Measurements from ENCODE around the gene TRIM71.

Gene TRIM71

DNA sequence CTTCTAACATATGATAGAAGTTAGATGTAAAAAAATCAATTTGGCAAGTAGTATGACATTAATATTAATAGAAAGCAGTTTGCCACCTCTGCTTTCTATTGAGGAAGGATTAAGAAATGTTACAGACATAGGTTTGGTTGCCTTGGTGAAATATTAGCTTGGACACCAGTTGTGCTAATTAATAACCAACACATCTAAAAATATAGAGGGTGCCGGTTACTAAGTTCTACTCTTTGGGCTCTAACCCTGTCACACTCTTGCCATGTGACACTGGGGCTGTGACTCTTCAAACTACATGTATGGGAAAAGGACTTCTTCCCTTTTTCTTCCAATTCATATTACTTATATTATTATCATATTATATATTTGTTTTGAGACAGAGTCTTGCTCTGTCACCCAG lies 64.4 kb downstream of the TRIM71 start:
- ChIA-PET POLR2A (no interaction called here), CTCF (no interaction called here)
- Histone ChIP-seq H3K9me3 (ENCODE audit: control insufficient read depth, insufficient read depth, low read depth, low read length) (no peaks in the 10 kb centered on the region), H3K36me3 (ENCODE audit: control insufficient read depth in 2 of 2, insufficient read depth in 1 of 2, low read length in 2 of 2) (peaks cover 0 to 26% of the 10 kb centered on the region in 2 experiments; a peak in 1 of 3 replicates), H3K4me1 (ENCODE audit: control insufficient read depth, insufficient read depth, low read length) (no peaks in the 10 kb centered on the region), H3K27ac (ENCODE audit: extremely low read depth, low read depth, low read length) (no peak overlapping the region), H3K4me3 (ENCODE audit: low read depth, low read length) (no peak overlapping the region)
- TF ChIP-seq ZNF423 (tag by site-specific recombination; IDR thresholded peaks at IDR 0.05), result no peak
- TF ChIP-seq ZBTB8A (tag by site-specific recombination; IDR thresholded peaks at IDR 0.05), result no peak
- TF ChIP-seq, protein P1, sequence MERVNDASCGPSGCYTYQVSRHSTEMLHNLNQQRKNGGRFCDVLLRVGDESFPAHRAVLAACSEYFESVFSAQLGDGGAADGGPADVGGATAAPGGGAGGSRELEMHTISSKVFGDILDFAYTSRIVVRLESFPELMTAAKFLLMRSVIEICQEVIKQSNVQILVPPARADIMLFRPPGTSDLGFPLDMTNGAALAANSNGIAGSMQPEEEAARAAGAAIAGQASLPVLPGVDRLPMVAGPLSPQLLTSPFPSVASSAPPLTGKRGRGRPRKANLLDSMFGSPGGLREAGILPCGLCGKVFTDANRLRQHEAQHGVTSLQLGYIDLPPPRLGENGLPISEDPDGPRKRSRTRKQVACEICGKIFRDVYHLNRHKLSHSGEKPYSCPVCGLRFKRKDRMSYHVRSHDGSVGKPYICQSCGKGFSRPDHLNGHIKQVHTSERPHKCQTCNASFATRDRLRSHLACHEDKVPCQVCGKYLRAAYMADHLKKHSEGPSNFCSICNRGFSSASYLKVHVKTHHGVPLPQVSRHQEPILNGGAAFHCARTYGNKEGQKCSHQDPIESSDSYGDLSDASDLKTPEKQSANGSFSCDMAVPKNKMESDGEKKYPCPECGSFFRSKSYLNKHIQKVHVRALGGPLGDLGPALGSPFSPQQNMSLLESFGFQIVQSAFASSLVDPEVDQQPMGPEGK (tag by site-specific recombination; IDR thresholded peaks at IDR 0.05), result no peak
- TF ChIP-seq ZBTB1 (tag by site-specific recombination; IDR thresholded peaks at IDR 0.05), result no peak
- TF ChIP-seq, protein P2, sequence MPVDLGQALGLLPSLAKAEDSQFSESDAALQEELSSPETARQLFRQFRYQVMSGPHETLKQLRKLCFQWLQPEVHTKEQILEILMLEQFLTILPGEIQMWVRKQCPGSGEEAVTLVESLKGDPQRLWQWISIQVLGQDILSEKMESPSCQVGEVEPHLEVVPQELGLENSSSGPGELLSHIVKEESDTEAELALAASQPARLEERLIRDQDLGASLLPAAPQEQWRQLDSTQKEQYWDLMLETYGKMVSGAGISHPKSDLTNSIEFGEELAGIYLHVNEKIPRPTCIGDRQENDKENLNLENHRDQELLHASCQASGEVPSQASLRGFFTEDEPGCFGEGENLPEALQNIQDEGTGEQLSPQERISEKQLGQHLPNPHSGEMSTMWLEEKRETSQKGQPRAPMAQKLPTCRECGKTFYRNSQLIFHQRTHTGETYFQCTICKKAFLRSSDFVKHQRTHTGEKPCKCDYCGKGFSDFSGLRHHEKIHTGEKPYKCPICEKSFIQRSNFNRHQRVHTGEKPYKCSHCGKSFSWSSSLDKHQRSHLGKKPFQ (tag by site-specific recombination; IDR thresholded peaks at IDR 0.05), result no peak
- TF ChIP-seq ZNF549 (tag by site-specific recombination; IDR thresholded peaks at IDR 0.05), result no peak

DNA sequence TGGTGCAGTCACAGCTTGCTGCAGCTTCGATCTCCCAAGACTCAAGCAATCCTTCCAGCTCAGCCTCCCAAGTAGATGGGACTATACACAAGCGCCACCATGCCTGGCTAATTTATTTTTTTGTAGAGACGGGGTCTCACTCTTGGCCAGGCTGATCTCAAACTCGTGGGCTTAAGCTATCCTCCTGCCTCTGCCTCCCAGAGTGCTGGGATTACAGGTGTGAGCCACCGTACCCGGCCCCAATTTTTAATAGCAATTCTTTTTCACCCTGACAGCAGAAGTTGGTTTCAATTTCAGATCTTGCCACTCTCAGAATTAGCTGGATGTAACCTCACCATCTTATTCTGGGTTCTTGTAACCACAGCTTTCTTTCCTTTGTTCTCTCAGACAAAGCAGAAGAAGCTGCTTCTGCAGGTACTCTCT lies 64.8 kb downstream of the TRIM71 start:
- ChIA-PET CTCF (no interaction called here), POLR2A (no interaction called here)
- Histone ChIP-seq H3K36me3 (ENCODE audit: control insufficient read depth in 2 of 2, insufficient read depth in 1 of 2, low read length in 2 of 2) (peaks cover 0 to 23% of the 10 kb centered on the region in 2 experiments; a peak in 1 of 3 replicates), H3K9me3 (ENCODE audit: control insufficient read depth, insufficient read depth, low read depth, low read length) (no peaks in the 10 kb centered on the region), H3K27ac (ENCODE audit: extremely low read depth, low read depth, low read length) (no peak overlapping the region), H3K4me3 (ENCODE audit: low read depth, low read length) (no peak overlapping the region), H3K4me1 (ENCODE audit: control insufficient read depth, insufficient read depth, low read length) (no peaks in the 10 kb centered on the region)
- TF ChIP-seq ZNF354C (tag by site-specific recombination; IDR thresholded peaks at IDR 0.05; ENCODE audit: borderline replicate concordance, low read depth) (no peak), YY2 (tag by site-specific recombination; IDR thresholded peaks at IDR 0.05) (no peak), MEIS1 (CRISPR knock-in tag; IDR thresholded peaks at IDR 0.05; ENCODE audit: borderline replicate concordance) (no peak), ZNF416 (tag by site-specific recombination; IDR thresholded peaks at IDR 0.05) (no peak), ZNF792 (tag by site-specific recombination; IDR thresholded peaks at IDR 0.05) (no peak), PRDM1 (tag by site-specific recombination; IDR thresholded peaks at IDR 0.05) (no peak), ZBTB48 (tag by site-specific recombination; IDR thresholded peaks at IDR 0.05) (no peak), ZNF624 (tag by site-specific recombination; IDR thresholded peaks at IDR 0.05) (no peak), ZNF133 (tag by site-specific recombination; IDR thresholded peaks at IDR 0.05) (no peak), ZNF223 (tag by site-specific recombination; IDR thresholded peaks at IDR 0.05) (no peak)
- TF ChIP-seq, protein P3, sequence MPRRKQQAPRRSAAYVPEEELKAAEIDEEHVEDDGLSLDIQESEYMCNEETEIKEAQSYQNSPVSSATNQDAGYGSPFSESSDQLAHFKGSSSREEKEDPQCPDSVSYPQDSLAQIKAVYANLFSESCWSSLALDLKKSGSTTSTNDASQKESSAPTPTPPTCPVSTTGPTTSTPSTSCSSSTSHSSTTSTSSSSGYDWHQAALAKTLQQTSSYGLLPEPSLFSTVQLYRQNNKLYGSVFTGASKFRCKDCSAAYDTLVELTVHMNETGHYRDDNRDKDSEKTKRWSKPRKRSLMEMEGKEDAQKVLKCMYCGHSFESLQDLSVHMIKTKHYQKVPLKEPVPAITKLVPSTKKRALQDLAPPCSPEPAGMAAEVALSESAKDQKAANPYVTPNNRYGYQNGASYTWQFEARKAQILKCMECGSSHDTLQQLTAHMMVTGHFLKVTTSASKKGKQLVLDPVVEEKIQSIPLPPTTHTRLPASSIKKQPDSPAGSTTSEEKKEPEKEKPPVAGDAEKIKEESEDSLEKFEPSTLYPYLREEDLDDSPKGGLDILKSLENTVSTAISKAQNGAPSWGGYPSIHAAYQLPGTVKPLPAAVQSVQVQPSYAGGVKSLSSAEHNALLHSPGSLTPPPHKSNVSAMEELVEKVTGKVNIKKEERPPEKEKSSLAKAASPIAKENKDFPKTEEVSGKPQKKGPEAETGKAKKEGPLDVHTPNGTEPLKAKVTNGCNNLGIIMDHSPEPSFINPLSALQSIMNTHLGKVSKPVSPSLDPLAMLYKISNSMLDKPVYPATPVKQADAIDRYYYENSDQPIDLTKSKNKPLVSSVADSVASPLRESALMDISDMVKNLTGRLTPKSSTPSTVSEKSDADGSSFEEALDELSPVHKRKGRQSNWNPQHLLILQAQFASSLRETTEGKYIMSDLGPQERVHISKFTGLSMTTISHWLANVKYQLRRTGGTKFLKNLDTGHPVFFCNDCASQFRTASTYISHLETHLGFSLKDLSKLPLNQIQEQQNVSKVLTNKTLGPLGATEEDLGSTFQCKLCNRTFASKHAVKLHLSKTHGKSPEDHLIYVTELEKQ (tag by site-specific recombination; IDR thresholded peaks at IDR 0.05; ENCODE audit: borderline replicate concordance), result no peak
